Effector memory CD4-positive, alpha-beta T cell (primary cell): Measurements from ENCODE around the gene CKM.
"Not testable (repeated sequence)": the region's sequence is repeated elsewhere in the genome, so short reads cannot be mapped to it uniquely, and the experiment has no call there.

Source experiments
- DNase-seq, 3 donors: peaks; one replicate each; pipeline ENCODE4 v3.0.0-alpha.2; 2020
- H3K27ac ChIP-seq: 2 replicates; pipeline ENCODE4 v1.7.0; 2013; ENCODE audit warnings: mild to moderate bottlenecking, low read length, moderate library complexity; ENCODE audit not compliant: insufficient read depth, poor library complexity, severe bottlenecking
- H3K27me3 ChIP-seq: replicated peaks from 2 replicates; pipeline ENCODE4 v1.7.0; 2013; ENCODE audit warnings: mild to moderate bottlenecking, low read length; ENCODE audit not compliant: insufficient read depth, control insufficient read depth, poor library complexity, severe bottlenecking
- H3K36me3 ChIP-seq: 2 replicates; pipeline ENCODE4 v1.7.0; 2013; ENCODE audit warnings: mild to moderate bottlenecking, low read length, moderate library complexity; ENCODE audit not compliant: control insufficient read depth, insufficient read depth
- H3K4me1 ChIP-seq: 2 replicates; pipeline ENCODE4 v1.7.0; 2013; ENCODE audit warnings: low read length, mild to moderate bottlenecking; ENCODE audit not compliant: control insufficient read depth, insufficient read depth, poor library complexity, severe bottlenecking
- H3K4me3 ChIP-seq: 2 replicates; pipeline ENCODE4 v1.7.0; 2013; ENCODE audit warnings: low read length, low read depth, mild to moderate bottlenecking; ENCODE audit not compliant: insufficient read depth, poor library complexity, severe bottlenecking
- H3K9me3 ChIP-seq: 2 replicates; pipeline ENCODE4 v1.7.0; 2013; ENCODE audit warnings: mild to moderate bottlenecking, low read length, moderate library complexity; ENCODE audit not compliant: control insufficient read depth

Gene CKM

DNA sequence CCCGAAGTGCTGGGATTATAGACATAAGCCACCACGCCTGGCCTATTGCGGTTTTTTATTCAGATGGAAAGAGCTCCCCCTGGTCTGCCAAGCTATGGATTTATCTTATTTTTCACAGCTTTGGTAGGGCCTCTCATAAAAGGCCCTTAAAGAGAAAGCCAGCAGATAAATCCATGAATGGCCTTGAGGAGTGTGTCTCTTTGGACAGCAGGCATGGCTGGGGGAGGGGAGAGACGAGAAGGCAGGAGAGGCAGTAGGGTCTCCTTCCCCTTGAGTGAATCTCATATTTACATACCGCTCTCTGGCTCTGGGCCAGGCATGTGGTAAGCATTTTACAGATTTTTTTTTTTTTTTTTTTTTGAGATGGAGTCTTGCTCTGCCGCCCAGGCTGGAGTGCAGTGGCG is 46.4 kb downstream of the CKM start:
- Histone ChIP-seq H3K27ac (no peak overlapping the region), H3K9me3 (no peaks in the 10 kb centered on the region), H3K27me3 (no peaks in the 10 kb centered on the region), H3K36me3 (peaks cover 11% of the 10 kb centered on the region), H3K4me3 (no peak overlapping the region), H3K4me1 (no peaks in the 10 kb centered on the region)
- DNase-seq, result no peak

DNA sequence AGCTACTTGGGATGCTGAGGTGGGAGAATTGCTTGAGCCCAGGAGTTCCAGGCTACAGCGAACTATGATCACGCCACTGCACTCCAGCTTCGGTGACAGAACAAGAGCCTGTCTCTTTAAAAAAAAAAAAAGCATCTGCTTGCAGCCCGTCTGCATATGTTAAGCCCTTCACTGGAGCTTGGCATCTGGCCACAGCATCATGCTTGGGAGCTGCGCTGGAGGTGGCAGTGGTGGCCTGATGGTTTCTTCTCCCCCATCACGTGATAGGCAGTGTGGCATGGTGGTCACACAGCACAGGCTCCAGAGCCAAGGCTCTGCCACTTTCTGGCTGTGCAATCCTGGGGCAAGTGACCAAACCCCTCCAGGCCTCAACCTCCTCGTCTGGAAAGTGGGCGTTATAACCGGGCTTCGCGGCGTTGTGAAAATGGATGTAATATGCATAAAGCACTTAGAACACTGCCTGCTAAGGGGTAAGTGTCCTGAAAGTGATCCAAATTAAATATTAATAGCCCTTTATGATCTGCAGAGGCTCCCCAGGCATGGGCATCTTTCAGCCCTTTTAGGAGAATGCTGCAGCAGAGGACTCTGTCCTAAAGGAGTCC is 47.2 kb downstream of the CKM start:
- H3K27ac ChIP-seq, result no peak overlapping the region
- H3K27me3 ChIP-seq, result no peaks in the 10 kb centered on the region
- no peaks in the 10 kb centered on the region for H3K9me3 ChIP-seq
- no peak for DNase-seq
- no peaks in the 10 kb centered on the region for H3K4me1 ChIP-seq
- H3K4me3 ChIP-seq, result no peak overlapping the region
- peaks cover 11% of the 10 kb centered on the region for H3K36me3 ChIP-seq

DNA sequence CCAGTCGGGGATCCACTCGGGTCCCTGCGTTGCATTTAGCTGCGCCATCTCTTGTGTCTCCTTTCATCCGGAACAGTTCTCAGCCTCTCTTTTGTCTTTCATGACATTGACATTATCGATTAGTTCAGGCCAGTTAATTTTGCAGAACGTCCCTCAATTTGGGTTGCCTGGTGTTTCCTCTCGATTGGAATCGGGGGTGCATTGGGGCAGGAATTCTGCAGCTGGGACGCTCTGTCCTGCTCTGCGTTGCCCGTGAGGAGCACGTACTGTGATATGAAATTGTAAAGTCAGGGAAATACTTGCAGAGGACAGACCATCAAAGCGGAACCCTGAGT is 49.2 kb downstream of the CKM start:
- Histone ChIP-seq H3K27ac (no peak overlapping the region), H3K4me3 (no peak overlapping the region), H3K4me1 (no peaks in the 10 kb centered on the region), H3K9me3 (no peaks in the 10 kb centered on the region), H3K27me3 (no peaks in the 10 kb centered on the region), H3K36me3 (peaks cover 9% of the 10 kb centered on the region)
- no peak for DNase-seq

DNA sequence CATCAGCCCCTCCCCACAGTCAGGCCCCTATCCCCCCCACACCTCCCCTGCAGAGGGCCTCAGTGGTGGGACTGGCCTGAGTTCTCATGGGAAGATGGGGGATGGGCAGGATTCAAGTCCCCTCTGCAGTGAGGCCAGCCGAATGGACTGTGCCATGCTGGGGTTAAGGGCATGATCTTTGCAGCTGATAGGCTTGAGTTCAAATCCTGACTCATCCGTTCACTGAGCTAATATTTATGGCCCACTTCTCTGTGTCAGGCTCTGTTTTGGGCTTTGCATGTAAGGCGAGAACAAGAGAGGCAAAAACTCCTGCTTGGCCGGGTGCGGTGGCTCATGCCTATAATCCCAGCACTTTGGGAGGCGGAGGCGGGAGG is 51.0 kb downstream of the CKM start:
- no peaks in the 10 kb centered on the region for H3K9me3 ChIP-seq
- H3K36me3 ChIP-seq, result no peaks in the 10 kb centered on the region
- H3K27ac ChIP-seq, result no peak overlapping the region
- no peaks in the 10 kb centered on the region for H3K4me1 ChIP-seq
- no peak overlapping the region for H3K4me3 ChIP-seq
- no peaks in the 10 kb centered on the region for H3K27me3 ChIP-seq
- DNase-seq, result no peak

DNA sequence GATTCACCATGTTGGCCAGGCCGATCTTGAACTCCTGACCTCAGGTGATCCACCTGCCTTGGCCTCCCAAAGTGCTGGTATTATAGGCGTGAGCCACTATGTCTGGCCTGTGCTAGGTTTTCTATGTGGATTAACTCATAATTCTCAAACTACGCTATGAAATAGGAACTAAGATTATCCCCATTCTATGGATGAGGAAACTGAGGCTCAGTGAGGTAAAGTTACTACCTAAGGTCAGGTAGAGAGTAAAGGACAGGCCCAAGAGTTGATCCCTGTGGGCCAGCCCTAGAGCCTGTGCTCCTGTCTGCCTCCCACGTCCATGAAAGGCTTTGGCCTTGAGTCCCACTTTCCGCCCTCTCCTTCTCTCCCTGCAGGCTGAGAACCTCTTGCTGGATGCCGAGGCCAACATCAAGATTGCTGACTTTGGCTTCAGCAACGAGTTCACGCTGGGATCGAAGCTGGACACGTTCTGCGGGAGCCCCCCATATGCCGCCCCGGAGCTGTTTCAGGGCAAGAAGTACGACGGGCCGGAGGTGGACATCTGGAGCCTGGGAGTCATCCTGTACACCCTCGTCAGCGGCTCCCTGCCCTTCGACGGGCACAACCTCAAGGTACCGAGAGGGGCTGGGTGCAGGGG is 51.5 kb downstream of the CKM start:
- H3K4me3 ChIP-seq, result no peak overlapping the region
- DNase-seq, result no peak
- no peaks in the 10 kb centered on the region for H3K36me3 ChIP-seq
- H3K9me3 ChIP-seq, result no peaks in the 10 kb centered on the region
- H3K27me3 ChIP-seq, result no peaks in the 10 kb centered on the region
- no peaks in the 10 kb centered on the region for H3K4me1 ChIP-seq
- no peak overlapping the region for H3K27ac ChIP-seq

DNA sequence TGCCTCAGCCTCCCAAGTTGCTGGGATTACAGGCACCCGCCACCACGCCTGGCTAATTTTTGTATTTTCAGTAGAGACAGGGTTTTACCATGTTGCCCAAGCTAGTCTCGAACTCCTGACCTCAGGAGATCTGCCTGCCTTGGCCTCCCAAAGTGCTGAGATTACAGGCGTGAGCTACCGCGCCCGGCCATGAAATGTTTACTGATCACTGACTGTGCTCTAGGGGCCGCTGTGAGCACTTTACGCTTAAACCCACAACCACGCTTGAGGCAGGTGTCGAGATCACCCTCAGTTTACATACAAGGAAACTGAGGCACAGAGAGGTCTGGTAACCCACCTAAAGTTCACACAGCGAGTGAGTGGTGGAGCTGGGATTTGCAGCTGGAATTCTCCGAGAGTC is 52.7 kb downstream of the CKM start:
- H3K9me3 ChIP-seq, DNase-seq, H3K4me1 ChIP-seq, H3K36me3 ChIP-seq, H3K27me3 ChIP-seq, H3K27ac ChIP-seq, H3K4me3 ChIP-seq: not testable (repeated sequence)

- H3K36me3 ChIP-seq, result no peaks in the 10 kb centered on the region
- no peak overlapping the region for H3K4me3 ChIP-seq
- no peaks in the 10 kb centered on the region for H3K27me3 ChIP-seq
- H3K27ac ChIP-seq, result no peak overlapping the region
- H3K4me1 ChIP-seq, result no peaks in the 10 kb centered on the region
- no peak for DNase-seq
- H3K9me3 ChIP-seq, result no peaks in the 10 kb centered on the region
Observed at GRCh38 chr19:45267296-45267695, 55.4 kb downstream of the CKM start.

DNA sequence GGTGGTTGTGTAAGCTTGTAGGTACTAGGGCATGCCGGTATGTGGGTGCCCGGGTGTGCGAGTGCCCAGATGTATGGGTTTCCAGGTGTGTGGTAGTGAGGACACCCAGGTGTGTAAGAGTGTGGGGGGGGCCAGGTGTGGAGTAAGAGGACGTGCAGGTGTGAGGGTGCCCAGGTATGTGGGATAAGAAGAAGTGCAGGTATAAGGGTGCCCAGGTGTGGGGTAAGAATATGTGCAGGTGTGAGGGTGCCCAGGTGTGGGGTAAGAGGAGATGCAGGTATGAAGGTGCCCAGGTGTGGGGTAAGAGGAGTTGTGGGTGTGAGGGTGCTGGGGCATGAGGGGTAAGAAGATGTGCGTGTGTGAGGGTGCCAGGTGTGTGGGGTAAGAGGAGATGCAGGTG is 57.3 kb downstream of the CKM start:
- Histone ChIP-seq H3K27me3 (no peaks in the 10 kb centered on the region), H3K9me3 (no peaks in the 10 kb centered on the region), H3K4me3 (no peak overlapping the region), H3K36me3 (no peaks in the 10 kb centered on the region), H3K4me1 (no peaks in the 10 kb centered on the region), H3K27ac (no peak overlapping the region)
- no peak for DNase-seq

DNA sequence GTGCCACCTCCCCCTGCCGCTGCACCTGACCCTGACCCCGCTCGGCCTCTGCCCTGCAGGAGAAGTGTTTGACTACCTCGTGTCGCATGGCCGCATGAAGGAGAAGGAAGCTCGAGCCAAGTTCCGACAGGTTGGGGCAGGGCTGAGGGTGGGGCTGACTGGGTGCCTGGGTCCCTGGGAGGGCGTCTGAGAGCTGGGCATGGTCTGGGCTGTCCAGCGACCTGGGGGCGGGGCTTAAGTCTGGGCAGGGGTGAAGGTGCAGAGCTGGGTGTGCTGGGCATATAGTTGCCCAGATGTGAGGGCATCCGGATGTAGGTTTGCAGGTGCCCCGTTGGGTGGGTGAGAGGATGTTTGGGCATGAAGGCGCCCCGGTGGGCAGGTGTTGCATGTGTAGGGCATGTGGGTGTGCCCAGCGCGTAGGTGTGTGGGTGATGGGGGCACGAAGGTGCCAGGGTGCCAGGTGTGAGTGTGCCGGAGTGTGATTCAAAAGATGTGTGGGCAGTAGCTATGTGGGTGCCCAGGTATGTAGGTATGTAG is 57.8 kb downstream of the CKM start:
- H3K4me1 ChIP-seq, result no peaks in the 10 kb centered on the region
- H3K9me3 ChIP-seq, result no peaks in the 10 kb centered on the region
- no peak overlapping the region for H3K4me3 ChIP-seq
- H3K27ac ChIP-seq, result no peak overlapping the region
- no peaks in the 10 kb centered on the region for H3K36me3 ChIP-seq
- H3K27me3 ChIP-seq, result no peaks in the 10 kb centered on the region
- DNase-seq, result no peak

DNA sequence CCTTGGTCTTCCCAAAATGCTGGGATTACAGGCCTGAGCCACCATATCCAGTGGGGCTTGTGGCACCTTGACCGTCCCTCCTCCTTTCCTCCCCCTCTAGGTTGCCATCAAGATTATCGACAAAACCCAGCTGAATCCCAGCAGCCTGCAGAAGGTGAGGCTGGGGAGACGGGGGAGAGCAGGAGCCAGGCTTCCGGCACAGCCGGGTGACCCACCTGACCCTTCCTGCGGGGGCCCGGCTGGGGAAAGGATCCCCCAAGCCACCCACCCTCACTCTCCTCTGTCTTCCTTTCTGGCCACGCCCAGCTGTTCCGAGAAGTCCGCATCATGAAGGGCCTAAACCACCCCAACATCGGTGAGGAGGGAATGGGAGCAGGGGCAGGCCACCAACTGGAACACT is 59.7 kb downstream of the CKM start:
- H3K4me1 ChIP-seq, result no peaks in the 10 kb centered on the region
- H3K27me3 ChIP-seq, result no peaks in the 10 kb centered on the region
- DNase-seq, result no peak
- no peaks in the 10 kb centered on the region for H3K9me3 ChIP-seq
- no peak overlapping the region for H3K27ac ChIP-seq
- H3K4me3 ChIP-seq, result no peak overlapping the region
- H3K36me3 ChIP-seq, result no peaks in the 10 kb centered on the region
